Stimulated activated naive CD4-positive, alpha-beta T cell (primary cell): ENCODE results near the gene PCDHGB6.
"Not testable (repeated sequence)": the region's sequence is repeated elsewhere in the genome, so short reads cannot be mapped to it uniquely, and the experiment has no call there.

Experiments
- DNase-seq, 6 experiments: peaks; one replicate each; lab custom pipeline; 2025; lab: John Stamatoyannopoulos, UW

The PCDHGB6 gene

GRCh38 chr5:141419074-141419880 lies 11.5 kb downstream of the PCDHGB6 start:
- no peak for DNase-seq

DNA sequence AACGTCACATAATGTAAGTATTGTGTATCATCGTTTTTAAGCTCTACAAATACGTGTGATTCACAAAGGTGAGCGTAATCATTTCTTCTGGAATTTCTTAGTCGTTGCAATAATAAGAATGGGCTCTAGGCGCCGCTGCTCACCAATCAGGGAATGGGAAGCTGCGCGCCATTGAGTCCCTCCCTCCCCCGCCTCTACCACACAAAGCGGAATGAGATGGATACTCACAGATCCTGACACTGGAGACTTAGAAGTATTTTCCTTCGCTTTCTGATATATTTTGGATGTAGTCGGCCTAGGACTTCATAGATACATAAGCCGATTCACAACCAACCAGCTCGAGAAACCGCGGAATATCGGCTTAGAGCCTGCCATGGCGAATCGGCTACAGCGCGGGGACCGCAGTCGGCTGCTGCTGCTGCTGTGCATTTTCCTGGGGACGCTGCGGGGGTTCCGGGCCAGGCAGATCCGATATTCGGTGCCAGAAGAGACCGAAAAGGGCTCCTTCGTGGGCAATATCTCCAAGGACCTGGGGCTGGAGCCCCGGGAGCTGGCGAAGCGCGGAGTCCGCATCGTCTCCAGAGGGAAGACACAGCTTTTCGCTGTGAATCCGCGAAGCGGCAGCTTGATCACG lies 13.2 kb downstream of the PCDHGB6 start, which contains the start of gene PCDHGA11:
TSS of gene PCDHGA11 (plus strand) at position 197 of the 634 bp plus-strand sequence. CDS start at position 374, 177 bp downstream.
- DNase-seq: peak in 3 of 6 experiments; percentile 5 to 57 (median 33)

DNA sequence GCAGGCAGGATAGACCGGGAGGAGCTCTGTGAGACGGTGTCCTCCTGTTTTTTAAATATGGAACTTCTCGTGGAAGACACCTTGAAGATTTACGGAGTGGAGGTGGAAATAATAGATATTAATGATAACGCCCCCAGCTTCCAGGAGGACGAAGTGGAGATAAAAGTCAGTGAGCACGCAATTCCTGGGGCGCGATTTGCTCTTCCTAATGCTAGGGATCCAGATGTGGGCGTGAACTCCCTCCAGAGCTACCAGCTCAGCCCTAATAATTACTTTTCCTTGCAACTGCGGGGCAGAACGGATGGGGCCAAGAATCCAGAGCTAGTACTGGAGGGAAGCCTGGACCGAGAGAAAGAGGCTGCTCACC lies 13.7 kb downstream of the PCDHGB6 start:
- no peak for DNase-seq

- DNase-seq: no peak
These were observed 15.0 kb downstream of the PCDHGB6 start for GRCh38 chr5:141422742-141423291.

GRCh38 chr5:141427783-141428426 lies 20.1 kb downstream of the PCDHGB6 start:
- DNase-seq: no peak

GRCh38 chr5:141430332-141431113 lies 22.7 kb downstream of the PCDHGB6 start, which contains the start of gene PCDHGA12:
PCDHGA12 (plus strand) TSS chr5:141430507; CDS start chr5:141430760, 253 bp downstream.
- no peak for DNase-seq

GRCh38 chr5:141431286-141431685 lies 23.5 kb downstream of the PCDHGB6 start:
- DNase-seq: peak in 1 of 6 experiments; percentile 19

DNA sequence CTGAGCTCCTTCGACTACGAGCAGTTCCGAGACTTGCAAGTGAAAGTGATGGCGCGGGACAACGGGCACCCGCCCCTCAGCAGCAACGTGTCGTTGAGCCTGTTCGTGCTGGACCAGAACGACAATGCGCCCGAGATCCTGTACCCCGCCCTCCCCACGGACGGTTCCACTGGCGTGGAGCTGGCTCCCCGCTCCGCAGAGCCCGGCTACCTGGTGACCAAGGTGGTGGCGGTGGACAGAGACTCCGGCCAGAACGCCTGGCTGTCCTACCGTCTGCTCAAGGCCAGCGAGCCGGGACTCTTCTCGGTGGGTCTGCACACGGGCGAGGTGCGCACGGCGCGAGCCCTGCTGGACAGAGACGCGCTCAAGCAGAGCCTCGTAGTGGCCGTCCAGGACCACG lies 24.5 kb downstream of the PCDHGB6 start:
- not testable (repeated sequence) for DNase-seq

DNA sequence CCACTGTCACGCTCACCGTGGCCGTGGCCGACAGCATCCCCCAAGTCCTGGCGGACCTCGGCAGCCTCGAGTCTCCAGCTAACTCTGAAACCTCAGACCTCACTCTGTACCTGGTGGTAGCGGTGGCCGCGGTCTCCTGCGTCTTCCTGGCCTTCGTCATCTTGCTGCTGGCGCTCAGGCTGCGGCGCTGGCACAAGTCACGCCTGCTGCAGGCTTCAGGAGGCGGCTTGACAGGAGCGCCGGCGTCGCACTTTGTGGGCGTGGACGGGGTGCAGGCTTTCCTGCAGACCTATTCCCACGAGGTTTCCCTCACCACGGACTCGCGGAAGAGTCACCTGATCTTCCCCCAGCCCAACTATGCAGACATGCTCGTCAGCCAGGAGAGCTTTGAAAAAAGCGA lies 24.9 kb downstream of the PCDHGB6 start:
- not testable (repeated sequence) for DNase-seq

DNA sequence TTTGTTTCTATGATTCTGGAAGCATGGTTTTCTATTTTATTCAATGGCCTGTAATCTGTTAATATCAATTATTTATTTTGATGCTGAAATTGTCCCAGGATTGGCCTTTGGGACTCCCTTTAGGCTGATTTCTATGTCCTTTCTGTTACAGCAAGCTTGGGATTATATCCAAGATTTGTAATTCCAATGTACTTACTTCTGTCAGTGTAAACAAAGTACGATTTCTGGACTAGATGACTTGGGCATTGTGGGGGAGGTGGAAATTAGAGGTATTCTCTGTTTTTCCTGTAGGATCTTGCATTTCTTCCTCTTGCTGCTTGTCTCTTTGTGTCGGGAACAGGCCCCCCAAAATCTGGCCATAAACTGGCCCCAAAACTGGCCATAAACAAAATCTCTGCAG lies 26.2 kb downstream of the PCDHGB6 start:
- DNase-seq: no peak

- DNase-seq: no peak
These were observed 29.4 kb downstream of the PCDHGB6 start for GRCh38 chr5:141437221-141437620.

- DNase-seq: no peak
These were observed 31.8 kb downstream of the PCDHGB6 start for GRCh38 chr5:141439411-141440141.

GRCh38 chr5:141440341-141440740 lies 32.5 kb downstream of the PCDHGB6 start:
- DNase-seq: no peak

DNA sequence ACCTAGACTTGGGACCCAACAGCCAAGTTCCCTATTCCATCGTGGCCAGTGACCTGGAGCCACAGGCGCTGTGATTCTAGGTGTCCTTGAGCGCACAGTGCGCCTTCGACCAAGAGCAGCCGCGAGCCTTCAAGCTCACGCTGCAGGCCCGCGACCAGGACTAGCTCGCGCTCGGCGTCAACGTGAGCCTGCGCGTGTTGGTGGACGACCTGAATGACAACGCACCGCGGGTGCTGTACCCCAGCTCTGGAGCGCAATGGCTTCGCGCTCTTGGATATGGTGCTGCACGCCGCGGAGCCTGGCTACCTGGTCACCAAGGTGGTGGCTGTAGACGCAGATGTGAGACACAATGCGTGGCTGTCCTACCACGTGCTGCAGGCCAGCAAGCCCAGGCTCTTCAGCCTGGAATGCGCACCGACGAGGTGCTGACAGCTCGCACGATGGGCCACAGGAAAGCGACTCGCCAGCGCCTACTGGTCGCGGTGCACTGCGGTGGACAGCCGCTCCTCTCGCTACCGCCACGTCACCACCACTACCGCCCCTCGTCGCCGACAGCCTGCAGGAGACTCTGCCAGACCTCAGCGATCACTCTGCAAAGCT lies 33.9 kb downstream of the PCDHGB6 start:
- no peak for DNase-seq
